H1 (cell line): ENCODE results near the gene UNC79. TPM values are rescaled to one million over a fixed set of nuclear protein-coding genes. Genes with fewer than 3 reads are reported as not detected.

ENCODE experiments used
- CTCF ChIA-PET: fragments of 300-600 bp; sonication (Branson Sonifier 250); formaldehyde crosslinking; loops from one replicate; lab custom pipeline; 2021; ENCODE audit not compliant: partially characterized antibody; lab: Charles Lee
- POLR2A ChIA-PET: fragments of 300-600 bp; sonication (Branson Sonifier 250); formaldehyde crosslinking; loops from one replicate; lab custom pipeline; 2021; ENCODE audit warnings: inconsistent platforms; ENCODE audit not compliant: partially characterized antibody; lab: Charles Lee
- DNase-seq, 2 experiments: peaks; one replicate each; pipeline versions ENCODE4 v3.0.0 to v3.0.0-alpha.2; 2010 to 2022; ENCODE audit warnings: low spot score in 2 of 2, low read depth in 1 of 2, mixed read lengths in 1 of 2
- FAIRE-seq: peaks from 2 replicates; lab custom pipeline; 2011; peaks lifted over from hg19 to GRCh38; lab: Jason Lieb, UNC
- H2AFZ ChIP-seq: 2 replicates; pipeline ENCODE4 v1.8.1; 2012; ENCODE audit warnings: low read length, inconsistent platforms
- H2AK5ac ChIP-seq: 2 replicates; pipeline ENCODE4 v1.6.1; 2013; ENCODE audit warnings: low read depth, low read length
- H2BK120ac ChIP-seq: replicated peaks from 2 replicates; pipeline ENCODE3; 2013; ENCODE audit warnings: low read depth, low read length, inconsistent platforms
- H2BK12ac ChIP-seq: 2 replicates; pipeline ENCODE4 v1.6.1; 2013; ENCODE audit warnings: low read depth, low read length
- H2BK15ac ChIP-seq: 2 replicates; pipeline ENCODE4 v1.6.1; 2013; ENCODE audit warnings: low read length
- H2BK20ac ChIP-seq: 2 replicates; pipeline ENCODE4 v1.6.1; 2013; ENCODE audit warnings: low read length
- H2BK5ac ChIP-seq: 2 replicates; pipeline ENCODE4 v1.6.1; 2013; ENCODE audit warnings: low read depth, low read length
- H3K14ac ChIP-seq: 2 replicates; pipeline ENCODE4 v1.6.1; 2013; ENCODE audit warnings: inconsistent platforms; ENCODE audit not compliant: insufficient read length
- H3K18ac ChIP-seq: 2 replicates; pipeline ENCODE4 v1.6.1; 2013; ENCODE audit warnings: low read length; ENCODE audit errors: extremely low read depth
- H3K23ac ChIP-seq: 2 replicates; pipeline ENCODE4 v1.6.1; 2013; ENCODE audit warnings: inconsistent platforms; ENCODE audit not compliant: insufficient read length
- H3K23me2 ChIP-seq: 2 replicates; pipeline ENCODE4 v1.6.1; 2013; ENCODE audit warnings: low read depth, low read length
- H3K27ac ChIP-seq: 2 replicates; pipeline ENCODE4 v1.6.1; 2011; ENCODE audit warnings: low read depth, low read length, inconsistent platforms
- H3K27me3 ChIP-seq, 4 experiments: replicated peaks in 1 of 4; 1 replicate in 1 of 4; 2 replicates in 3 of 4; pipeline versions ENCODE4 v1.6.1 to v1.8.1; 2011 to 2013; ENCODE audit warnings: low read length in 3 of 4, mild to moderate bottlenecking in 3 of 4, inconsistent platforms in 2 of 4, mixed read lengths in 2 of 4, moderate library complexity in 1 of 4; ENCODE audit not compliant: control insufficient read depth in 3 of 4, insufficient read depth in 3 of 4; ENCODE audit errors: extremely low read depth in 1 of 4
- H3K36me3 ChIP-seq, 4 experiments: 2 replicates each; pipeline versions ENCODE4 v1.6.1 to v1.8.1; 2011 to 2013; ENCODE audit warnings: mild to moderate bottlenecking in 4 of 4, low read length in 3 of 4, moderate library complexity in 2 of 4, control low read depth in 1 of 4, inconsistent platforms in 1 of 4; ENCODE audit not compliant: insufficient read depth in 4 of 4, control insufficient read depth in 2 of 4
- H3K4ac ChIP-seq: replicated peaks from 2 replicates; pipeline ENCODE3; 2013; ENCODE audit warnings: low read length, low read depth, mixed read lengths, inconsistent platforms; ENCODE audit not compliant: insufficient read length
- H3K4me1 ChIP-seq, 4 experiments: replicated peaks in 1 of 4; 1 replicate in 1 of 4; 2 replicates in 3 of 4; pipeline versions ENCODE4 v1.6.1 to v1.8.1; 2011 to 2013; ENCODE audit warnings: low read length in 3 of 4, inconsistent platforms in 2 of 4, mixed read lengths in 1 of 4; ENCODE audit not compliant: insufficient read depth in 4 of 4, control insufficient read depth in 3 of 4
- H3K4me2 ChIP-seq, 2 experiments: 2 replicates each; pipeline versions ENCODE4 v1.6.1 to v1.8.1; 2011 to 2013; ENCODE audit warnings: low read depth in 2 of 2, low read length in 2 of 2, control low read depth in 1 of 2, inconsistent platforms in 1 of 2, mild to moderate bottlenecking in 1 of 2; ENCODE audit not compliant: insufficient read depth in 1 of 2
- H3K4me3 ChIP-seq, 4 experiments: fragments of 200-600, 300-600 bp in 1 of 4; sonication (generic), shearing (Covaris generic), sonication (Bioruptor Twin) in 1 of 4; 2 replicates each; pipeline versions ENCODE4 v1.5.1 to v1.8.1; 2011 to 2016; ENCODE audit warnings: low read length in 4 of 4, low read depth in 3 of 4, control low read depth in 2 of 4, inconsistent platforms in 2 of 4, mild to moderate bottlenecking in 2 of 4, mixed read lengths in 1 of 4, moderate library complexity in 1 of 4; ENCODE audit not compliant: insufficient read depth in 2 of 4; ENCODE audit errors: extremely low read depth in 1 of 4
- H3K56ac ChIP-seq: replicated peaks from 2 replicates; pipeline ENCODE3; 2013; ENCODE audit warnings: low read depth, mild to moderate bottlenecking, mixed read lengths, low read length, inconsistent platforms; ENCODE audit not compliant: insufficient read length
- H3K79me1 ChIP-seq: 2 replicates; pipeline ENCODE4 v1.6.1; 2013; ENCODE audit warnings: low read depth, low read length, control low read depth
- H3K79me2 ChIP-seq, 2 experiments: 2 replicates each; pipeline versions ENCODE4 v1.6.1 to v1.8.1; 2012 to 2013; ENCODE audit warnings: low read length in 2 of 2, mild to moderate bottlenecking in 2 of 2, inconsistent platforms in 1 of 2; ENCODE audit not compliant: insufficient read depth in 2 of 2, control insufficient read depth in 1 of 2
- H3K9ac ChIP-seq, 4 experiments: replicated peaks in 1 of 4; 1 replicate in 1 of 4; 2 replicates in 3 of 4; pipeline versions ENCODE4 v1.6.1 to v1.8.1; 2011 to 2013; ENCODE audit warnings: low read depth in 3 of 4, low read length in 3 of 4, control low read depth in 2 of 4, mild to moderate bottlenecking in 2 of 4, moderate library complexity in 2 of 4, inconsistent platforms in 1 of 4; ENCODE audit errors: extremely low read depth in 1 of 4
- H3K9me3 ChIP-seq, 2 experiments: 2 replicates each; pipeline versions ENCODE4 v1.6.1 to v1.8.1; 2012 to 2013; ENCODE audit warnings: mild to moderate bottlenecking in 2 of 2, moderate library complexity in 2 of 2, control low read depth in 1 of 2, inconsistent platforms in 1 of 2, low read depth in 1 of 2, low read length in 1 of 2, mixed read lengths in 1 of 2; ENCODE audit not compliant: insufficient read depth in 2 of 2
- H4K20me1 ChIP-seq, 2 experiments: replicated peaks in 1 of 2; 2 replicates each; pipeline versions ENCODE3 to v1.8.1; 2011 to 2013; ENCODE audit warnings: inconsistent platforms in 2 of 2, low read length in 2 of 2, mild to moderate bottlenecking in 1 of 2; ENCODE audit not compliant: insufficient read depth in 2 of 2, control insufficient read depth in 1 of 2
- H4K5ac ChIP-seq: 2 replicates; pipeline ENCODE4 v1.6.1; 2013; ENCODE audit warnings: low read length, low read depth, mixed read lengths, inconsistent platforms; ENCODE audit not compliant: insufficient read length
- H4K8ac ChIP-seq: 2 replicates; pipeline ENCODE4 v1.8.0; 2013; ENCODE audit warnings: mild to moderate bottlenecking, moderate library complexity, low read length, inconsistent platforms; ENCODE audit not compliant: insufficient read depth; ENCODE audit errors: extremely low read depth
- H4K91ac ChIP-seq: replicated peaks from 2 replicates; pipeline ENCODE3; 2013; ENCODE audit warnings: low read length, mixed read lengths, inconsistent platforms; ENCODE audit not compliant: insufficient read length
- EZH2 ChIP-seq: fragments of 200-600 bp; sonication (generic); IDR thresholded peaks from 2 replicates; pipeline ENCODE4 v1.7.1; 2012; ENCODE audit warnings: low read depth, mild to moderate bottlenecking, moderate library complexity, low read length, inconsistent platforms; ENCODE audit not compliant: severe bottlenecking
- KDM5A ChIP-seq: fragments of 200-600 bp; IDR thresholded peaks from 2 replicates; pipeline ENCODE4 v1.7.1; 2012; ENCODE audit warnings: mild to moderate bottlenecking, low read length, inconsistent platforms, mixed read lengths
- RAD21 ChIP-seq, 2 experiments: IDR thresholded peaks in 1 of 2; conservative IDR thresholded peaks in 1 of 2; 2 replicates each; pipeline ENCODE4 v1.6.1; 2011; ENCODE audit warnings: low read depth in 2 of 2, low read length in 2 of 2, improper control_type of control experiment in 1 of 2, inconsistent platforms in 1 of 2, mild to moderate bottlenecking in 1 of 2, moderate library complexity in 1 of 2
- WGBS, 2 experiments: shearing (Covaris generic) in 1 of 2; methylation state at CpG; one replicate each; pipeline versions ENCODE4 v1.1.6 to v1.1.7; 2013 to 2015; ENCODE audit warnings: low lambda C conversion rate in 2 of 2, mixed read lengths in 2 of 2, inconsistent platforms in 1 of 2, low coverage in 1 of 2, missing lambda C conversion rate in 1 of 2; ENCODE audit not compliant: insufficient replicate concordance in 2 of 2, insufficient coverage in 1 of 2, insufficient read length in 1 of 2; ENCODE audit errors: extremely low coverage in 1 of 2, missing lambda C conversion rate in 1 of 2; 5-methylcytosine and 5-hydroxymethylcytosine counted together
- polyA plus RNA-seq, 7 experiments: library from polyadenylated mRNA; depleted of rRNA in 3 of 7; stranded (reverse) in 5 of 7; unstranded in 2 of 7; fragments of >200 nt in 5 of 7; fragments of 200-250 nt in 2 of 7; gene quantifications; 1 replicate in 5 of 7; 2 replicates in 1 of 7; 4 replicates in 1 of 7; pipeline versions ENCODE4 v1.2.1 to v1.2.3, GENCODE V29; 2011 to 2013; ENCODE audit warnings: missing spikeins in 2 of 7, mixed read lengths in 2 of 7
- total RNA-seq: library from RNA; stranded (reverse); fragmentation: NEBNext Ultra II Directional; extraction: Animal tissue kit (Norgen Biotek cat#: 25700); gene quantifications from 2 replicates; pipeline ENCODE4 v1.2.1, GENCODE V29; 2021

Gene UNC79
- total and polyA plus RNA-seq, 2 of the 8 experiments (the other 6 are each of a cell fraction or from before 2014, with no cell fraction given), result 1.8 to 2.3 TPM

DNA sequence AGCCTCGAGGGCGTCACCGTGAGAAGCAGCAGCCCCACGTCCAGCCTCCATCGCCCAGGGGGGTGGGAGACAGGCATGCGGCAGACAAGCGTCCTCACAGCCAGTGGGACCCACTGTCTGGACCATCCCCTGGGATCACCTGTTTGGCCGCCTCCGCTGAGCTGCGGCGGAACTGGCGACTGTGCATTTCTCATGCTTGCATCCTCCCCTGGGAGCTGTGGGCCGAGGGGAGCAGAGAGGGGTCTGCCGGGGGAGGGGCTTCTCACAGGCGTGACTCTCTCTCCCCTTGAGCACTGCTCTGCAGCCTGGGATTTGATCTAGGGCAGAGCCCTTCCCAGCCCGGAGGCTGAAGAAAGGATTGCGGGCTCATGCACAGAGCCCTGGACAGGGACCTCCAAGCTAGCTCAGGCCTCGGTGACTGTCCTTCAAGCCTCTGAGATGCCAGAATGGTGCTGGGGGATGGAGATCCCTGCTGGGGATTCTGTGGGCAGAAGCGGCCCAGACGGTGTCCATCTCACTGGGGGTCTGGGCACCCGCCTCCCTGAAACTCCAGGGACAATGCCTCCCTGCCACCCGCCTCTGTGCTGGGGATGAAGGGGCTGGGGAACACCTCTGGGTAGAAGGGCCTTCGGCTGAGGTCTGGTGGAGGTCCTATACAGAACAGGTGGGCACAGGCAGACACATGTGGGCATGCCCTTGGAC is 296.5 kb downstream of the UNC79 start:
- H3K4me2 ChIP-seq, result no peak overlapping the region
- DNase-seq (no peak), FAIRE-seq (no peak)
- H4K8ac ChIP-seq, result no peak overlapping the region
- H4K91ac ChIP-seq, result no peak overlapping the region
- TF ChIP-seq KDM5A (no peak), EZH2 (no peak), RAD21 (IDR thresholded peaks at IDR 0.05 in 1 of 2, conservative IDR thresholded peaks at IDR 0.05 in 1 of 2; ENCODE audit: low read depth in 2 of 2, low read length in 2 of 2) (0 out of 4 replicates have a peak, but pooled peaks of 1 of the 2 experiments have one; percentile 0)
- H3K9ac ChIP-seq, result no peak overlapping the region
- CTCF ChIA-PET, result interaction anchor here (0.8 to 1.0 kb wide), 2 partner anchors 67 to 180 kb away, joined by 3 read pairs; no protein-coding TSS in a partner anchor
- H3K23ac ChIP-seq, result no peak overlapping the region
- H3K27me3 ChIP-seq, result no peaks in the 10 kb centered on the region; a peak in 1 of 7 replicates
- 95% methylated on average over 18 of the region's 23 CpGs; no CpG with 5 or more reads in 1 of the 2 experiments for WGBS, 2 experiments
- no peak overlapping the region for H3K4me3 ChIP-seq
- no peak overlapping the region for H2BK12ac ChIP-seq
- H3K79me1 ChIP-seq, result no peaks in the 10 kb centered on the region
- H3K14ac ChIP-seq, result no peak overlapping the region
- H3K4ac ChIP-seq, result no peak overlapping the region
- no peak overlapping the region for H2BK5ac ChIP-seq
- peaks cover 5% of the 10 kb centered on the region; the same call in 1 of the 2 replicates for H3K23me2 ChIP-seq
- no peaks in the 10 kb centered on the region for H3K9me3 ChIP-seq
- POLR2A ChIA-PET, result interaction anchor here (1.0 to 1.2 kb wide), 2 partner anchors 12 to 39 kb away, joined by 3 read pairs; no protein-coding TSS in a partner anchor
- no peak overlapping the region for H2BK20ac ChIP-seq
- H3K36me3 ChIP-seq, result no peaks in the 10 kb centered on the region
- H3K56ac ChIP-seq, result no peak overlapping the region
- H4K20me1 ChIP-seq, result peaks cover 0 to 4% of the 10 kb centered on the region in 2 experiments
- H3K27ac ChIP-seq, result no peak overlapping the region
- H2AFZ ChIP-seq, result no peak overlapping the region
- H2BK120ac ChIP-seq, result no peak overlapping the region
- peaks cover 0 to 3% (median 0%) of the 10 kb centered on the region in 4 experiments; a peak in 1 of 7 replicates for H3K4me1 ChIP-seq
- no peak overlapping the region; the same call in 1 of the 2 replicates for H2AK5ac ChIP-seq
- no peak overlapping the region for H2BK15ac ChIP-seq
- H3K79me2 ChIP-seq, result no peaks in the 10 kb centered on the region
- no peak overlapping the region for H4K5ac ChIP-seq
- no peak overlapping the region for H3K18ac ChIP-seq
